Measurements from ENCODE around the gene NFE2L2. TPM values are rescaled to one million over a fixed set of nuclear protein-coding genes. Genes with fewer than 3 reads are reported as not detected.
"Not testable (repeated sequence)": the region's sequence is repeated elsewhere in the genome, so short reads cannot be mapped to it uniquely, and the experiment has no call there.

Gene NFE2L2
- total RNA-seq, 6 experiments from 2014 or later, result 59.0 to 76.5 (median 67.8) TPM

DNA sequence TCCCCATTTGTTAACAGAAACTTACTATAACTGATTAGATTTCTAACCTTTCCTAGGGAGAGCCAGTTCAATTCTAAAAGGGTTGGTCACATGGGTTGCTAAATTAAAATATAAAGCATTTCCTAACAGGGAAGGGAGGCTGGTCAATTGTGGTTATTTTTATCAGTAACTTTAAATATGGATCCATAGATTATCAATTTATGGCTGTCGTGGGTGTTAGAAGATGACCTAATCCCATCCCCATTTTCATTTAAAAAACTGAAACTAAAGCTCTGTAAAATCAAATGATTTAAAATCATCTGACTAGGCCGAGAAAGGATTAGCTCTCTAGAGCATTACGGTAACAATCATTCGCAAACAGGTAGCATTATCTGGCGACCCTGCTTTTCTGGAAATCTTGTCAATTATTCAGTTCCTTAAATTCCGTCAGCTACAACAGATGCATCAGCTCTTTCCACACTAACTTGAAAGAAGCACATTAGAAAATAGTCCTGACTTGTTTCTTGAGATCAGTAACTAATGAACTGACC lies 52.9 kb downstream of the NFE2L2 start:
- Mint-ChIP-seq H3K36me3 (ENCODE audit: low read depth) (peaks cover 35% of the 10 kb centered on the region), H3K4me1 (ENCODE audit: low read depth) (peaks cover 33% of the 10 kb centered on the region), H3K4me3 (peak overlapping the region; percentile 95), H3K9me3 (no peaks in the 10 kb centered on the region), H3K27ac (peak overlapping the region; percentile 99), H3K27me3 (ENCODE audit: insufficient read depth) (peaks cover 2% of the 10 kb centered on the region)
- TF ChIP-seq, protein P1, sequence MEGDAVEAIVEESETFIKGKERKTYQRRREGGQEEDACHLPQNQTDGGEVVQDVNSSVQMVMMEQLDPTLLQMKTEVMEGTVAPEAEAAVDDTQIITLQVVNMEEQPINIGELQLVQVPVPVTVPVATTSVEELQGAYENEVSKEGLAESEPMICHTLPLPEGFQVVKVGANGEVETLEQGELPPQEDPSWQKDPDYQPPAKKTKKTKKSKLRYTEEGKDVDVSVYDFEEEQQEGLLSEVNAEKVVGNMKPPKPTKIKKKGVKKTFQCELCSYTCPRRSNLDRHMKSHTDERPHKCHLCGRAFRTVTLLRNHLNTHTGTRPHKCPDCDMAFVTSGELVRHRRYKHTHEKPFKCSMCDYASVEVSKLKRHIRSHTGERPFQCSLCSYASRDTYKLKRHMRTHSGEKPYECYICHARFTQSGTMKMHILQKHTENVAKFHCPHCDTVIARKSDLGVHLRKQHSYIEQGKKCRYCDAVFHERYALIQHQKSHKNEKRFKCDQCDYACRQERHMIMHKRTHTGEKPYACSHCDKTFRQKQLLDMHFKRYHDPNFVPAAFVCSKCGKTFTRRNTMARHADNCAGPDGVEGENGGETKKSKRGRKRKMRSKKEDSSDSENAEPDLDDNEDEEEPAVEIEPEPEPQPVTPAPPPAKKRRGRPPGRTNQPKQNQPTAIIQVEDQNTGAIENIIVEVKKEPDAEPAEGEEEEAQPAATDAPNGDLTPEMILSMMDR (IDR thresholded peaks at IDR 0.05), result no peak
- no peak for DNase-seq

DNA sequence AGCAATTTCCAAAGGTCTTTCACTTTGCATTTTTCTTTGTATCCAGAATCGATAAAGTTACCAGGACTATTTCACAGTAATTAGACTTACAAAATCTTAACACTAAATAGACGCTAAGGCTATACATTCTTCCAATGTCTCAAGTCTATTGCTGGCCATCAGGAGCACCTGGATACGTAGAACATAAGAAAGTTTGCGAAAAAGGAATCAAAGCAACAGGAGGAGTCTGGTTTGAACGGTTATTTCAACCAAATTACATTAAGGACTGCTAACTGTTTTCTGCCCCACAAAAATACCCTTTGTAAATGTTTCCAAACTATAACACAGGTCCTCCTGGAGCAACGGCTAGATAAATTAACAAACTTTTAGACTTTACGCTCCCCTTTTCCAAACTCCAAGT lies 53.4 kb downstream of the NFE2L2 start:
- no peak for DNase-seq
- Mint-ChIP-seq H3K4me1 (ENCODE audit: low read depth) (peaks cover 28% of the 10 kb centered on the region), H3K9me3 (no peaks in the 10 kb centered on the region), H3K4me3 (peak overlapping the region; percentile 95), H3K27me3 (ENCODE audit: insufficient read depth) (peaks cover 2% of the 10 kb centered on the region), H3K27ac (peak overlapping the region; percentile 99), H3K36me3 (ENCODE audit: low read depth) (peaks cover 30% of the 10 kb centered on the region)
- TF ChIP-seq, protein P1 (IDR thresholded peaks at IDR 0.05), result no peak

GRCh38 chr2:177207101-177207500 lies 57.4 kb downstream of the NFE2L2 start:
- Mint-ChIP-seq H3K27ac (no peak overlapping the region), H3K36me3 (ENCODE audit: low read depth) (no peaks in the 10 kb centered on the region), H3K4me1 (ENCODE audit: low read depth) (peaks cover 14% of the 10 kb centered on the region), H3K27me3 (ENCODE audit: insufficient read depth) (no peaks in the 10 kb centered on the region; the same call in 1 of the 2 replicates), H3K9me3 (no peaks in the 10 kb centered on the region), H3K4me3 (no peak overlapping the region)
- TF ChIP-seq, protein P1 (IDR thresholded peaks at IDR 0.05), result no peak
- DNase-seq, result no peak

DNA sequence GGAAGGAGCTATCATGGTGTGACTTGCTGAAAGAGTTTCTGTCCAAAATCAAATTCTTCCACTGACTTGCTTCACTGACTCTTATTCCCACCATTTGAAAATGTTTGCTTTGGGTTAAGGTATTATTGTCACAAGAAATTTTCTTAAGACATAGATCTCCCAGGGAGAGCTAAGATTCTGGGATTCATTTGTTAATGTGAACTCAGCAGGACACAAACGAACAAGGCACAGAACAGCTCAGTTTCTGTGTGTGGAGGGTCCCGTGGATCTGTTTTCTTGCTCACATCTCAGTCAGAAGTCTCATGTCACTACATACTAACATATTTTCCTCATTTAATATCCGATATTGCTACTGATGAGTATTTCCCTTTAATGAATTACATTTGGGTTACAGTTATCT lies 60.1 kb downstream of the NFE2L2 start:
- TF ChIP-seq, protein P1 (IDR thresholded peaks at IDR 0.05), result no peak
- Mint-ChIP-seq H3K36me3 (ENCODE audit: low read depth) (no peaks in the 10 kb centered on the region), H3K9me3 (no peaks in the 10 kb centered on the region), H3K27me3 (ENCODE audit: insufficient read depth) (no peaks in the 10 kb centered on the region; the same call in 1 of the 2 replicates), H3K27ac (no peak overlapping the region), H3K4me3 (no peak overlapping the region), H3K4me1 (ENCODE audit: low read depth) (no peaks in the 10 kb centered on the region)
- DNase-seq, result no peak

GRCh38 chr2:177201919-177202346 lies 62.6 kb downstream of the NFE2L2 start:
- Mint-ChIP-seq H3K4me1 (ENCODE audit: low read depth) (no peaks in the 10 kb centered on the region), H3K9me3 (no peaks in the 10 kb centered on the region), H3K27me3 (ENCODE audit: insufficient read depth) (no peaks in the 10 kb centered on the region; the same call in 1 of the 2 replicates), H3K4me3 (no peak overlapping the region), H3K27ac (no peak overlapping the region), H3K36me3 (ENCODE audit: low read depth) (no peaks in the 10 kb centered on the region)
- TF ChIP-seq, protein P1 (IDR thresholded peaks at IDR 0.05), result no peak
- no peak for DNase-seq

DNA sequence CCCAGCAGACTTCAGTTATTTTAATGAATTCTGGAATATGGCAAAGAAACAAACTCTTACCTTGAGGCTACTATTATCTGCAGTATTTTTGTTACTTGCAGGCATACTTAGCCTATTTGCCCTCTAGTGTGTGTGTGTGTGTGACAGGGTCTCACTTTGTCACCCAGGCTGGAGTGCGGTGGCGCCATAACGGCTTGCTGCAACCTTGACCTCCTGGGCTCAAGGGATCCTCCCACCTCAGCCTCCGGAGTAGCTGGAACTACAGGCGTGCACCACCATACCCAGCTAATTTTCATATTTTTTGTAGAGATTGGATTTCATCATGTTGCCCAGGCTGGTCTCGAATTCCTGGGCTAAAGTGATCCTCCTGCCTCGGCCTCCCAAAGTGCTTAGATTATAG lies 64.1 kb downstream of the NFE2L2 start:
- H3K4me1 Mint-ChIP-seq (ENCODE audit: low read depth); H3K36me3 Mint-ChIP-seq (ENCODE audit: low read depth); H3K27me3 Mint-ChIP-seq (ENCODE audit: insufficient read depth); H3K27ac Mint-ChIP-seq; H3K4me3 Mint-ChIP-seq; DNase-seq; H3K9me3 Mint-ChIP-seq: not testable (repeated sequence)

Measured in HFFc6 (cell line).